ENCODE measurements around the gene SMG6.

DNA sequence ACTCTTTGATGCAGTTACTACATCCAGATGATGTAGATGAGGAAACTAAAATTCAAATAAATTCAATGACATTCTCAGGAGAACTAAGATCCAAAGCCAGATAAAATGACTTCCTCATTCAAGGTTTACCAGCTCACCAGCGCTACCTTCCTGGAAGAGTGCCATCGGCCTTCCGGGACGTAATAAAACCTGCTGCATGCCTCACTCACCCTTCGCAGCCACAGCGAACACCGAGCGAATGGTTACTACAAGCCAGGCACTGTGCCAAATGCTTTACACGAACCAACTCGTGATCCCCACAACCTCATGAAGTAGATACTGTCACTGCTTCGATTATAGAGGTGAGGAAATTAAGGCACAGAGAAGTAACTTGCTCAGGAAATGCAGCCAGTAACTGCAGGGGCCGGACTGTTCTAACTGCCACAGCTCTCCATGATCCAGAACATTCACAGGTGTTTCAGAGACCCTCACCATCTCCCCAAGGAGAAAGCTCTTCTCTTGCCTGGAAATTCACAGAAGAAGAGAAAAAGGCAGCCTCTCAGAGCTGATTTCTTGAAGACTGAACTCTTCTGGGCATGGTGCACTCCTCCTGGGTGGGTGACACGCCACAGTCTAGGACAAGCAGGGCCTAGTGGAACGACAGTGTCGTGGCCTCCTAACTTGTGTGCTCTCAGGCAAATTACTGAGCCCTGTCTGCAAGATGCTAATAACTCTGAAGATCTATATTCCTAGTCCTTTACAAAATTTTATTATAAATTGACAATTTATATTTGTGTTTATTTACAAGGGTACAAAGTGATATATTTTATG, 201.9 kb downstream of the SMG6 start:
- TF ChIP-seq, protein P1, sequence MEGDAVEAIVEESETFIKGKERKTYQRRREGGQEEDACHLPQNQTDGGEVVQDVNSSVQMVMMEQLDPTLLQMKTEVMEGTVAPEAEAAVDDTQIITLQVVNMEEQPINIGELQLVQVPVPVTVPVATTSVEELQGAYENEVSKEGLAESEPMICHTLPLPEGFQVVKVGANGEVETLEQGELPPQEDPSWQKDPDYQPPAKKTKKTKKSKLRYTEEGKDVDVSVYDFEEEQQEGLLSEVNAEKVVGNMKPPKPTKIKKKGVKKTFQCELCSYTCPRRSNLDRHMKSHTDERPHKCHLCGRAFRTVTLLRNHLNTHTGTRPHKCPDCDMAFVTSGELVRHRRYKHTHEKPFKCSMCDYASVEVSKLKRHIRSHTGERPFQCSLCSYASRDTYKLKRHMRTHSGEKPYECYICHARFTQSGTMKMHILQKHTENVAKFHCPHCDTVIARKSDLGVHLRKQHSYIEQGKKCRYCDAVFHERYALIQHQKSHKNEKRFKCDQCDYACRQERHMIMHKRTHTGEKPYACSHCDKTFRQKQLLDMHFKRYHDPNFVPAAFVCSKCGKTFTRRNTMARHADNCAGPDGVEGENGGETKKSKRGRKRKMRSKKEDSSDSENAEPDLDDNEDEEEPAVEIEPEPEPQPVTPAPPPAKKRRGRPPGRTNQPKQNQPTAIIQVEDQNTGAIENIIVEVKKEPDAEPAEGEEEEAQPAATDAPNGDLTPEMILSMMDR (IDR thresholded peaks at IDR 0.05), result no peak
- no peak for TF ChIP-seq POLR2A (IDR thresholded peaks at IDR 0.05)
- peak in 1 of 3 donors; percentile 27 for TF ChIP-seq POLR2AphosphoS5 (IDR thresholded peaks at IDR 0.05)
